ENCODE data around the gene ZNF408.

- no peak for TF ChIP-seq ZFX (IDR thresholded peaks at IDR 0.05)
- TF ChIP-seq CTCF (IDR thresholded peaks at IDR 0.05 in 2 of 3, conservative IDR thresholded peaks at IDR 0.05 in 1 of 3; ENCODE audit: borderline replicate concordance in 1 of 3, insufficient read depth in 1 of 3, low read depth in 2 of 3, low read length in 2 of 3): no peak
- TF ChIP-seq POLR2A (IDR thresholded peaks at IDR 0.05; ENCODE audit: borderline replicate concordance, extremely low read depth, insufficient read depth, insufficient read length): no peak
- no peak for TF ChIP-seq JUND (IDR thresholded peaks at IDR 0.05)
Observed at GRCh38 chr11:46724088-46724487, 23.3 kb downstream of the ZNF408 start.

All from HCT116 (cell line).